ENCODE data around the gene PRRT2. TPM values are rescaled to one million over a fixed set of nuclear protein-coding genes. Genes with fewer than 3 reads are reported as not detected.

The PRRT2 gene
- total and polyA plus RNA-seq, 10 of the 15 experiments (the other 5 are each of a cell fraction or from before 2014, with no cell fraction given) = 0.08 to 0.49 (median 0.12) TPM; not detected in 4

DNA sequence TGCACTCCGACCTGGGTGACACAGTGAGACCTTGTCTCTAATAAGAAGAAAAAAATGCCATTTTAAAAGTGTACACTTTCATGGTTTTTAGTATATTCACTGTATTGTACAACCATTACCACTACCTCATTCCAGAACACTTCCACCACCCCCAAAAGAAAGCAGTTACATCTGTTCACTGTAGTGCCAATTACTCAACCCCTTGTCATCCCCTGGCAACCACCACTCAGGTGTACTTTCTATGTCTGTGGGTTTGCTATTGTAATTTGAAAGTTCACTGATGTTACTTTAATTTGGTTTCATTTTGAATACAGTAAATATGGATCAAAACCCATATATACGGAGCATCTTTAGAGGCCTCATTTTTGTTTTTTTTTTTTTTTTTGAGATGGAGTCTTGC lies 27.8 kb upstream of the PRRT2 start:
- no peak for DNase-seq (ENCODE audit: low read depth, low spot score)
- ChIA-PET SMC1A (ENCODE audit: uncharacterized antibody, unreplicated experiment) (interaction anchor here (0.7 to 2.2 kb wide), 5 partner anchors 29 to 81 kb away, joined by 3 to 10 read pairs (median 4); no protein-coding TSS in a partner anchor), POLR2A (no interaction called here), CTCF (interaction anchor here (1.0 to 3.4 kb wide), 12 partner anchors 10 to 82 kb away, joined by 3 to 24 read pairs (median 5); no protein-coding TSS in a partner anchor), RAD21 (ENCODE audit: unreplicated experiment) (interaction anchor here (1.5 to 1.6 kb wide), 3 partner anchors 29 to 84 kb away, joined by 5 to 8 read pairs (median 6); no protein-coding TSS in a partner anchor)
- peaks cover 7% of the 10 kb centered on the region for H3K4me1 ChIP-seq (ENCODE audit: control insufficient read depth, insufficient read depth, low read length)
- 92% methylated on average over 2 of the region's 2 CpGs for WGBS (ENCODE audit: insufficient coverage, insufficient replicate concordance, low lambda C conversion rate, missing lambda C conversion rate)
- in situ Hi-C loops (cut with MboI) (loop anchor here (5.0 kb wide), 1 partner anchor 52 kb away; no protein-coding TSS in a partner anchor), intact Hi-C loops (cut with micrococcal nuclease; ENCODE audit: unreplicated experiment) (loop anchor here (5.0 kb wide), 1 partner anchor 37 kb away; the partner anchor contains the start of gene C16orf54)
- no peak for FAIRE-seq
- peak; percentile 74 for ATAC-seq
- H3K79me2 ChIP-seq (ENCODE audit: control insufficient read depth, insufficient read depth, low read length) = no peaks in the 10 kb centered on the region
- no peak overlapping the region for H2AFZ ChIP-seq (ENCODE audit: control insufficient read depth, low read depth, low read length)
- H3K27ac ChIP-seq (ENCODE audit: control insufficient read depth, insufficient read depth) = no peak overlapping the region
- H3K9ac ChIP-seq (ENCODE audit: control insufficient read depth, insufficient read depth, low read length) = no peak overlapping the region
- no peaks in the 10 kb centered on the region for H3K27me3 ChIP-seq (replicated peaks in 1 of 2; ENCODE audit: control insufficient read depth in 2 of 2, insufficient read depth in 2 of 2, low read length in 1 of 2)
- H3K9me3 ChIP-seq (replicated peaks; ENCODE audit: control insufficient read depth, insufficient read depth, low read length) = no peaks in the 10 kb centered on the region
- no peaks in the 10 kb centered on the region for H3K36me3 ChIP-seq (ENCODE audit: control insufficient read depth in 2 of 2, insufficient read depth in 2 of 2, low read length in 1 of 2)
- no peak overlapping the region for H3K4me2 ChIP-seq (ENCODE audit: control insufficient read depth, insufficient read depth)
- TF ChIP-seq SUPT20H (IDR thresholded peaks at IDR 0.05; ENCODE audit: borderline replicate concordance, control insufficient read depth, low read depth, low read length) (no peak), PKNOX1 (IDR thresholded peaks at IDR 0.05) (peak; percentile 89)
- TF ChIP-seq, protein P1, sequence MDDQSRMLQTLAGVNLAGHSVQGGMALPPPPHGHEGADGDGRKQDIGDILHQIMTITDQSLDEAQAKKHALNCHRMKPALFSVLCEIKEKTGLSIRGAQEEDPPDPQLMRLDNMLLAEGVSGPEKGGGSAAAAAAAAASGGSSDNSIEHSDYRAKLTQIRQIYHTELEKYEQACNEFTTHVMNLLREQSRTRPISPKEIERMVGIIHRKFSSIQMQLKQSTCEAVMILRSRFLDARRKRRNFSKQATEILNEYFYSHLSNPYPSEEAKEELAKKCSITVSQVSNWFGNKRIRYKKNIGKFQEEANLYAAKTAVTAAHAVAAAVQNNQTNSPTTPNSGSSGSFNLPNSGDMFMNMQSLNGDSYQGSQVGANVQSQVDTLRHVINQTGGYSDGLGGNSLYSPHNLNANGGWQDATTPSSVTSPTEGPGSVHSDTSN (IDR thresholded peaks at IDR 0.05; ENCODE audit: insufficient replicate concordance, low read depth, low read length) = peak; percentile 41
- no TSS peak for BruUV-seq (replicated peaks)
- no peaks in the 10 kb centered on the region for H4K20me1 ChIP-seq (ENCODE audit: control insufficient read depth, insufficient read depth)
- H3K4me3 ChIP-seq = no peak overlapping the region

Measured in GM12878 (cell line).